ENCODE data around the gene GLMP.
"Not testable (repeated sequence)": the region's sequence is repeated elsewhere in the genome, so short reads cannot be mapped to it uniquely, and the experiment has no call there.

The GLMP gene, protein sequence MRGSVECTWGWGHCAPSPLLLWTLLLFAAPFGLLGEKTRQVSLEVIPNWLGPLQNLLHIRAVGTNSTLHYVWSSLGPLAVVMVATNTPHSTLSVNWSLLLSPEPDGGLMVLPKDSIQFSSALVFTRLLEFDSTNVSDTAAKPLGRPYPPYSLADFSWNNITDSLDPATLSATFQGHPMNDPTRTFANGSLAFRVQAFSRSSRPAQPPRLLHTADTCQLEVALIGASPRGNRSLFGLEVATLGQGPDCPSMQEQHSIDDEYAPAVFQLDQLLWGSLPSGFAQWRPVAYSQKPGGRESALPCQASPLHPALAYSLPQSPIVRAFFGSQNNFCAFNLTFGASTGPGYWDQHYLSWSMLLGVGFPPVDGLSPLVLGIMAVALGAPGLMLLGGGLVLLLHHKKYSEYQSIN

GRCh38 chr1:156295391-156295947, at the start of gene GLMP:
Gene GLMP (minus strand): TSS chr1:156295679. CDS start chr1:156295645, 34 bp downstream.
- peak; percentile 43 for DNase-seq

GRCh38 chr1:156344409-156344808, 48.9 kb upstream of the GLMP start:
- DNase-seq = no peak

GRCh38 chr1:156342166-156342955, 46.9 kb upstream of the GLMP start:
- DNase-seq = no peak

DNA sequence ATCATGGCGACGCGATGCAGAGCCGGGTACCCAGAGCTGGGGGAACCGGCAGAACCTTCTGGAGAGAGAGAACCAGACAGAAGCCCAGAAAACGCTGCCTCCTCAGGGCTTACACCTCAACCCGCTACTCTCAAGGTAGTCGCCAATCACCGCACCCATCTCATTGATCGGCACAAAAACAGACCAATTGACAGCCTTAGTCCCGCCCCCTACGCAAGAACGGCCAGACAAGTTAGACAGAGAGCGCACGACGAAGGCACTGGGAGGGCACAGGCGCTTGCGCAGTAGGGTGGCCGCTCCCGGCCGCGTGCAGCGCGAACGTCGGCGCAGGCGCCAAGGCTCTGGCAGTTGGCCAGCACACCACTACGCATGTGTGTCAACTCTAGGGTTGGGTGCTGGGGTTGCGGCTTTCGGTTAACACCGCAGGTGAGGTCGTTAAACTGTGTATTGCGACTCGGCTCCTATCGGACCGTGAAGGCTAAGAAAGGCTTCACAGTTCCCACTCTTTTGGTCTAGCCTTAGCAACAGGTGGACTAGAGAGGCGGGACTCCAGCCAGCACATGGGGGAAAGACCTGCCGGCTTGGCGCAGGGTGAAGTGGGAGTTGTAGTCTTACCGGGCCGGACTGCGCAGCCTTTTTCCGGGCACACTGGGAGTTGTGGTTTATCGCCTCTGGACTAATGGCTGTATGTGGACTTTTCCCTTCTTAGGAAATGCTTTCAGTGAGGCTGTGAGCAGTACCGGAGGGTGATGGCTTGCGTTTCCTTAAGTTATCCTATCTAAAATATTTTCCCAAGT, 42.9 kb upstream of the GLMP start, which contains the start of the genes CCT3 and TSACC:
Gene CCT3, minus strand, starts transcription at position 113 of the 797 bp plus-strand sequence. Its CDS starts 108 bp downstream, at position 5.
Gene TSACC, plus strand, starts transcription at position 347 of the 797 bp plus-strand sequence. CDS start 1,232 bp downstream, outside the sequence.
- peak; percentile 99 for DNase-seq

- DNase-seq = no peak
Observed at GRCh38 chr1:156337888-156338179, 42.4 kb upstream of the GLMP start.

GRCh38 chr1:156337052-156337887, 41.8 kb upstream of the GLMP start:
- DNase-seq = no peak

- no peak for DNase-seq
Observed at GRCh38 chr1:156336242-156336641, 40.8 kb upstream of the GLMP start.

DNA sequence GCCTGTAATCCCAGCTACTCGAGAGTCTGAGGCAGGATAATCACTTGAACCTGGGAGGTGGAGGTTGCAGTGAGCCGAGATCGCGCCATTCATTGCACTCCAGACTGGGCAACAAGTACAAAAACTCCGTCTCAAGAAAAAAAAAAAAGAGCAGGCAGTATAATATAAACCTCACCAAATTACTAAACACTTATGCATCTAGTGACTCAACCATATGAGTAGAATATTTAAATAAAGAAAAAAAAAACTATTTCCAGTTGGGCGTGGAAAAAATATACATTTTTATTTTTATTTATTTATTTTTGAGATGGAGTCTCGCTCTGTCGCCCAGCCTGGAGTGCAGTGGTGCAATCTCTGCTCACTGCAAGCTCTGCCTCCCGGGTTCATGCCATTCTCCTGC, 27.7 kb upstream of the GLMP start:
- not testable (repeated sequence) for DNase-seq

DNA sequence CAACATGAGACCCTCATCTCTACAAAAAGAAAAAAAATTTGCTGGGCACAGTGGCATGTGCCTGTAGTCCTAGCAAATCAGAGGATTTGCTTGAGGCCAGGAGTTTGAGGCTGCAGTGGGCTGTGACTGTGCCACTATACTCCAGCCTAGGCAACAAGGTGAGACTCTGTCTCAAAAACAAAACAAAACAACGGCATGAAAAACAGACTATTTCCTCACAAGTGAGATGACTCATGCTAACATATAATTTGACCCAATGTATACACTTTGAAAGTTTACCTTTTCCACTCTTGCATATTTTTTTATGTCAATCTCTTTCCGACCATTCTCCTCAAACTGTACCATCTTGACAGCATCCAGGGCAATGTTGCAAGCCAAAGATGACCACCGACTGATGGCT, 25.1 kb upstream of the GLMP start:
- DNase-seq = no peak

DNA sequence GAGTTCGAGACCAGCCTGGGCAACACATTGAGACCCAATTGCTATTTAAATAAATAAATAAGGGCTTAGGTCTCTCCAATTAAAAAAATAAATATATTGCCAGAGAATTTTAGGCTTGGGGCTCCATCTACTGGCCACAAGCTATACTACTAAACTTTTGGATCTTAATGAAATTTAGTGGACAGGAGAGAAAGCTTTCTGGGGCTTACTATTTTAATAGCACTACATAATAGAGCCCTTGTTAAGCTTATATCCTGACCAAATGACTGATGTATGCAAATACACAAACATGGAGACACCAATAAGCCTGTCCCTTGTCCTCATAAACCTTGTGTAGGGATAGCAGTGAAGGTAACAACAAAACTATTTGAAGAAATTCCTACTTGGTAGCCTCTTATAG, 24.2 kb upstream of the GLMP start:
- DNase-seq = no peak

GRCh38 chr1:156316909-156317308, 21.4 kb upstream of the GLMP start:
- DNase-seq = no peak

GRCh38 chr1:156310962-156311361, 15.5 kb upstream of the GLMP start:
- DNase-seq = no peak

GRCh38 chr1:156308078-156308477, 12.6 kb upstream of the GLMP start:
- DNase-seq = no peak

DNA sequence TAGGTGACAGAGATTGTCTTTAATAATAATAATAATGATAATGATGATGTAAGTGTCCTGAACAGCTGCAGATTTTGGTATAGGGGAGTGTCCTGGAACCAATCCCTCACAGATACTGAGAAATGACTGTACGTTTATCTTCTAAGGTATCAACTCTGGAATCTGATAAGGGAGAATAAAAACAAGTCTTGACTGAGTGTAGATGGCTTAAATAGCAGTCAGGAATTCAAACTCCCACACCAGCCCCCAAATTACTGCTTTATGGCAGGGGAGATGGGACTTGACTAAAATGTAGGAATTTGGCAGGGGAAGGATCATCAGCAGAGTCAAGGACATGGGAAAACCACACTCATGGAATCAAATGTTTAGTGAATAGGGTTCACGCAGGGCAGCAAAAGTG, 9.7 kb upstream of the GLMP start:
- no peak for DNase-seq

DNA sequence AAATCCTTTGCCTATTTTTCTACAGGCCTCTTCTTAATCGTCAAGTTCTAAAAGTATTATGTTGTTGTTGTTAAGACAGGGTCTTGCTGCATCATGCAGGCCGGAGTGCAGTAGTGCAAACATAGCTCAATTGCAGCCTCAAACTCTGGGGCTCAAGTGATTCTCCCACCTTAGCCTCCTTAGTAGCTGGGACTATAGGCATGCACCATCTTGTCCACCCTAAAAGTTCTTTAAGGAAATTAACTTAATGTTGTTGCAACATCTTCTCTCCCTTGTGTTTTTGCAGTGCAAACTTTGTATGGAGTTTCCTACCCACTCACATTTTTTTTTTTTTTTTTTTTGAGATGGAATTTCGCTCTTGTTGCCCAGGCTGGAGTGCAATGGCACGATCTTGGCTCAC, 7.8 kb upstream of the GLMP start:
- no peak for DNase-seq

- DNase-seq = no peak
Observed at GRCh38 chr1:156298852-156299357, 3.4 kb upstream of the GLMP start, which contains the start of gene VHLL. Gene VHLL (minus strand): TSS chr1:156299307. CDS start chr1:156299189, 118 bp downstream.

GRCh38 chr1:156293895-156294294, 1.6 kb downstream of the GLMP start:
- no peak for DNase-seq

DNA sequence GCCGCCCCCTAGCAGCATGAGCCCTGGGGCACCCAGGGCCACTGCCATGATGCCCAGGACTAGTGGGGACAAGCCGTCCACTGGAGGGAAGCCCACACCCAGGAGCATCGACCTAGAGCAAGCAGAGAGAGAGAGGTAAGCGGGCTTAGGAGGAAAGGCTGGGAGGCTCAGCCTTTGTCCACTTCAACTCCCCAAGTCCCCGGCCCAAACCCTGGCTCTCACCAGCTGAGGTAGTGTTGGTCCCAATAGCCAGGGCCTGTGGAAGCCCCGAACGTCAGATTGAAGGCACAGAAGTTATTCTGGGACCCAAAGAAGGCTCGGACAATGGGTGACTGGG, 2.4 kb downstream of the GLMP start:
- DNase-seq = no peak

DNA sequence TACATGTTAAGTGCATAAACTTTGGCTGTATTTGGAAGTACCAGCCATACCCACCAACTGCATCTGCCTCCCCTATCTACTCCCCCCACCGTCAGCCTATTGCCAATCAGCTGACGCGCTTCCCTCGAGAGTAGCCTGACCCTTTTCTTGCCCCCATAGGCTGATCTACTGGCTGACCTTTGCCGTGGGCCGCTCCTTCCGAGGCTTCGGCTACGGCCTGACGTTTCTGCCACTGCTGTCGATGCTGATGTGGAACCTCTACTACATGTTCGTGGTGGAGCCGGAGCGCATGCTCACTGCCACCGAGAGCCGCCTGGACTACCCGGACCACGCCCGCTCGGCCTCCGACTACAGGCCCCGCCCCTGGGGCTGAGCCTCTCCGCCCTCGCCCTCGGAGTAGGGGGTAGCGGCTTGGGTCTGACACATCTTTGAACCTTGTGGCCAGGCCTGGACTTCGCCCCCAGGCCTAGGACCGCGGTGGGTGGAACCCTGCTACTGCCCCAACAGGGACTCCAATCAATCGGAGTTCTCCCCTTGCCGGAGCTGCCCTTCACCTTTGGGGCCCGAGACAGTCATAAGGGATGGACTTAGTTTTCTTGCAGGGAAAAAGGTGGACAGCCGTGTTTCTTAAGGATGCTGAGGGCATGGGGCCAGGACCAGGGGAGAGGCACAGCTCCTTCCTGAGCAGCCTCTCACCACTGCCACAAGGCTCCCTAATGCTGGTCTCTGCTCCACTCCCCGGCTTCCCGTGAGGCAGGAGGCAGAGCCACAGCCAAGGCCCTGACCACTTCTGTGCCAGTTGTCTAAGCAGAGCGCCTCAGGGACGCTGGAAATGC, 4.0 kb downstream of the GLMP start:
- peak; percentile 84 for DNase-seq

- no peak for DNase-seq
Observed at GRCh38 chr1:156289857-156290256, 5.6 kb downstream of the GLMP start.

DNA sequence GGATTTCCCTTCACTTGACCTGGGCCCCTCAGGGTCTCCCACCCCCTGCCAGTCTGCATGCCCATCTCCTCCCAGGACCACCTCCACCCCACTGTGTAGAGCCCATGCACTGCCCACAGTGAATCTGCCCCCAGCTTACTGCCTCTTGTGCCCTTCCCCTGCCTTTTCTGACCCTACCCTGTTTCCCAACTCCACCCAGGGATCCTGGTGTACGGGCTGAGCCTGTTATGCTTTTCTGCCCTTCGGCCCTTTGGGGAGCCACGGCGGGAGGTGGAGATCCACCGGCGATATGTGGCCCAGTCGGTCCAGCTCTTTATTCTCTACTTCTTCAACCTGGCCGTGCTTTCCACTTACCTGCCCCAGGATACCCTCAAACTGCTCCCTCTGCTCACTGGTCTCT, 9.4 kb downstream of the GLMP start:
- no peak for DNase-seq

All from NCI-H1105 (cell line).